ENCODE results near the gene PAH. TPM values are rescaled to one million over a fixed set of nuclear protein-coding genes. Genes with fewer than 3 reads are reported as not detected.
A peak's percentile ranks its signal among the peaks of the same experiment; 100 is the strongest.

Gene PAH
- total and polyA plus RNA-seq, 2 donors from 2014 or later: 8.7 to 193 TPM

DNA sequence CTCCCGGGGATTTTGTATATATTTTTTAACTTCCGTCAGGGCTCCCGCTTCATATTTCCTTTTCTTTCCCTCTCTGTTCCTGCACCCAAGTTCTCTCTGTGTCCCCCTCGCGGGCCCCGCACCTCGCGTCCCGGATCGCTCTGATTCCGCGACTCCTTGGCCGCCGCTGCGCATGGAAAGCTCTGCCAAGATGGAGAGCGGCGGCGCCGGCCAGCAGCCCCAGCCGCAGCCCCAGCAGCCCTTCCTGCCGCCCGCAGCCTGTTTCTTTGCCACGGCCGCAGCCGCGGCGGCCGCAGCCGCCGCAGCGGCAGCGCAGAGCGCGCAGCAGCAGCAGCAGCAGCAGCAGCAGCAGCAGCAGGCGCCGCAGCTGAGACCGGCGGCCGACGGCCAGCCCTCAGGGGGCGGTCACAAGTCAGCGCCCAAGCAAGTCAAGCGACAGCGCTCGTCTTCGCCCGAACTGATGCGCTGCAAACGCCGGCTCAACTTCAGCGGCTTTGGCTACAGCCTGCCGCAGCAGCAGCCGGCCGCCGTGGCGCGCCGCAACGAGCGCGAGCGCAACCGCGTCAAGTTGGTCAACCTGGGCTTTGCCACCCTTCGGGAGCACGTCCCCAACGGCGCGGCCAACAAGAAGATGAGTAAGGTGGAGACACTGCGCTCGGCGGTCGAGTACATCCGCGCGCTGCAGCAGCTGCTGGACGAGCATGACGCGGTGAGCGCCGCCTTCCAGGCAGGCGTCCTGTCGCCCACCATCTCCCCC, 41.2 kb upstream of the PAH start:
- intact Hi-C loops (cut with DNase I): loop anchor here (10.0 kb wide), 1 partner anchor 587 kb away; no protein-coding TSS in a partner anchor
- peak in 4 of 5 donors; percentile 71 to 74 (median 72) for DNase-seq
- TF ChIP-seq, protein P1, sequence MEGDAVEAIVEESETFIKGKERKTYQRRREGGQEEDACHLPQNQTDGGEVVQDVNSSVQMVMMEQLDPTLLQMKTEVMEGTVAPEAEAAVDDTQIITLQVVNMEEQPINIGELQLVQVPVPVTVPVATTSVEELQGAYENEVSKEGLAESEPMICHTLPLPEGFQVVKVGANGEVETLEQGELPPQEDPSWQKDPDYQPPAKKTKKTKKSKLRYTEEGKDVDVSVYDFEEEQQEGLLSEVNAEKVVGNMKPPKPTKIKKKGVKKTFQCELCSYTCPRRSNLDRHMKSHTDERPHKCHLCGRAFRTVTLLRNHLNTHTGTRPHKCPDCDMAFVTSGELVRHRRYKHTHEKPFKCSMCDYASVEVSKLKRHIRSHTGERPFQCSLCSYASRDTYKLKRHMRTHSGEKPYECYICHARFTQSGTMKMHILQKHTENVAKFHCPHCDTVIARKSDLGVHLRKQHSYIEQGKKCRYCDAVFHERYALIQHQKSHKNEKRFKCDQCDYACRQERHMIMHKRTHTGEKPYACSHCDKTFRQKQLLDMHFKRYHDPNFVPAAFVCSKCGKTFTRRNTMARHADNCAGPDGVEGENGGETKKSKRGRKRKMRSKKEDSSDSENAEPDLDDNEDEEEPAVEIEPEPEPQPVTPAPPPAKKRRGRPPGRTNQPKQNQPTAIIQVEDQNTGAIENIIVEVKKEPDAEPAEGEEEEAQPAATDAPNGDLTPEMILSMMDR (IDR thresholded peaks at IDR 0.05; ENCODE audit: borderline replicate concordance, extremely low read depth, insufficient read depth): no peak

DNA sequence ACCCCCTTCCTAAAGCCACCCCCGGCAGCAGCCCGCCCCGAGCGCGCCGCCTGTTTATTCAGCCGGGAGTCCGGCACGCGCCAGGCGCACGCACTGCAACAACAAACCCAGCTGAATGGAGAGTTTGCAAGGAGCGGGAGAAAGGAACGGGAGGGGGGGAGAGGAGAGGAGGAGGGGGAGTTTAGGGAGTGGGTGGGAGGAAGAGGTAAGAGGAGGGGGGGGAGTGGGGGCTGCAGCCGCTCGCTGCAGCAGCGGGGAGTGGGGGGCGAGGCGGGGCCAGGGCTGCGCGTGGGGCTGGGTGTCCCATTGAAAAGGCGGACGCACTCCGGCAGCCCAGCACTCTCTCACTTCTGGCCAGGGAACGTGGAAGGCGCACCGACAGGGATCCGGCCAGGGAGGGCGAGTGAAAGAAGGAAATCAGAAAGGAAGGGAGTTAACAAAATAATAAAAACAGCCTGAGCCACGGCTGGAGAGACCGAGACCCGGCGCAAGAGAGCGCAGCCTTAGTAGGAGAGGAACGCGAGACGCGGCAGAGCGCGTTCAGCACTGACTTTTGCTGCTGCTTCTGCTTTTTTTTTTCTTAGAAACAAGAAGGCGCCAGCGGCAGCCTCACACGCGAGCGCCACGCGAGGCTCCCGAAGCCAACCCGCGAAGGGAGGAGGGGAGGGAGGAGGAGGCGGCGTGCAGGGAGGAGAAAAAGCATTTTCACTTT, 40.5 kb upstream of the PAH start, which contains the start of gene ASCL1:
Gene ASCL1 (plus strand): TSS at position 336 of the 712 bp plus-strand sequence. CDS start 571 bp downstream, outside the sequence.
- Histone ChIP-seq H3K27me3 (ENCODE audit: control insufficient read depth, insufficient read depth, low read length) (peaks cover 72% of the 10 kb centered on the region), H3K36me3 (ENCODE audit: control insufficient read depth in 2 of 3, insufficient read depth in 3 of 3, low read length in 3 of 3) (no peaks in the 10 kb centered on the region), H3K9ac (ENCODE audit: low read length in 3 of 3) (no peak within 1 kb of the TSS), H3K4me1 (ENCODE audit: control insufficient read depth in 2 of 3, insufficient read depth in 2 of 3, low read depth in 1 of 3, low read length in 3 of 3) (peaks cover 0 to 5% (median 0%) of the 10 kb centered on the region in 3 donors), H3K4me3 (ENCODE audit: low read length in 3 of 3) (peak within 1 kb of the TSS in 1 of 3 donors; percentile 25), H3K9me3 (ENCODE audit: control insufficient read depth in 2 of 3, insufficient read depth in 1 of 3, low read length in 3 of 3) (no peaks in the 10 kb centered on the region), H3K27ac (ENCODE audit: low read depth in 2 of 2, low read length in 2 of 2) (no peak within 1 kb of the TSS)
- FAIRE-seq: no peak
- TF ChIP-seq, protein P1 (IDR thresholded peaks at IDR 0.05; ENCODE audit: borderline replicate concordance, extremely low read depth, insufficient read depth): no peak
- DNase-seq: peak in 4 of 5 donors; percentile 26 to 61 (median 46)
- intact Hi-C loops (cut with DNase I): loop anchor here (10.0 kb wide), 1 partner anchor 587 kb away; no protein-coding TSS in a partner anchor

More for the DNA sequence above, 41.2 kb upstream of the PAH start:
- H3K36me3 ChIP-seq (ENCODE audit: control insufficient read depth in 2 of 3, insufficient read depth in 3 of 3, low read length in 3 of 3): no peaks in the 10 kb centered on the region
- H3K27ac ChIP-seq (ENCODE audit: low read depth in 2 of 2, low read length in 2 of 2): no peak overlapping the region
- no peak overlapping the region for H3K9ac ChIP-seq (ENCODE audit: low read length in 3 of 3)
- H3K9me3 ChIP-seq (ENCODE audit: control insufficient read depth in 2 of 3, insufficient read depth in 1 of 3, low read length in 3 of 3): peaks cover 0 to 2% (median under 1%) of the 10 kb centered on the region in 3 donors
- H3K4me1 ChIP-seq (ENCODE audit: control insufficient read depth in 2 of 3, insufficient read depth in 2 of 3, low read depth in 1 of 3, low read length in 3 of 3): peaks cover 0 to 5% (median 0%) of the 10 kb centered on the region in 3 donors
- H3K27me3 ChIP-seq (ENCODE audit: control insufficient read depth, insufficient read depth, low read length): peaks cover 75% of the 10 kb centered on the region
- no peak for FAIRE-seq
- peak overlapping the region in 1 of 3 donors; percentile 25 for H3K4me3 ChIP-seq (ENCODE audit: low read length in 3 of 3)

DNA sequence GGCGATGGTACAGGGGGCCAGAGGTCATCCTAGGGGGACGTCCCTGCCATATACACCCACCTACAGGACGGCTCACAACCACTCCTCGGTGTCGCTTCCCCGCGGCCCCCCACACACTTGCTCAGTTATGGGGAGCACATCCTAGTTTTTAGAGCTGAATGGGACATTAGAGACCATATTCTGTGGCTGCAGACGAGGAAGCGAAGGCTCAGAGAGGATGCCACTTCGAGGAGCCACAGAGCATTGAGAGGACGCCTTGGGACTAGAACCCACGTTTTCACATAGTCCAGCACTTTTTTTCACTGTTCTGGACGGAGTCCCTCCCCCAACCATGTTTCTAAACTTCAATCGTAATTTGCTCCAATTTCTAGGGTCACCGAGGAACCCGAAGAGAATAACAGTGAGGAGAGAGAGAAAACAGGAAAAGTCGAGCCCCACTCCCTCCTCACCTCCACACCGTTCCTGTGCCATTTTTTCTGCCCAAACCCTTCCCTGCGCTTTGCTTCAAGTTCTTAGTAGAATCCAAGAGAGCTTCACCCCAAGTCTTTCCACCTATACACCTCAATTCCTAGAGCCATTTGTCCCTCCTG, 39.8 kb upstream of the PAH start:
- no peak for FAIRE-seq
- Histone ChIP-seq H3K9me3 (ENCODE audit: control insufficient read depth in 2 of 3, insufficient read depth in 1 of 3, low read length in 3 of 3) (no peaks in the 10 kb centered on the region), H3K27me3 (ENCODE audit: control insufficient read depth, insufficient read depth, low read length) (peaks cover 74% of the 10 kb centered on the region)

More for the DNA sequence above, 39.8 kb upstream of the PAH start:
- Histone ChIP-seq H3K9ac (ENCODE audit: low read length in 3 of 3) (no peak overlapping the region), H3K4me1 (ENCODE audit: control insufficient read depth in 2 of 3, insufficient read depth in 2 of 3, low read depth in 1 of 3, low read length in 3 of 3) (peaks cover 0 to 5% (median 0%) of the 10 kb centered on the region in 3 donors), H3K4me3 (ENCODE audit: low read length in 3 of 3) (no peak overlapping the region), H3K36me3 (ENCODE audit: control insufficient read depth in 2 of 3, insufficient read depth in 3 of 3, low read length in 3 of 3) (no peaks in the 10 kb centered on the region), H3K27ac (ENCODE audit: low read depth in 2 of 2, low read length in 2 of 2) (no peak overlapping the region)
- no peak for DNase-seq
- TF ChIP-seq, protein P1 (IDR thresholded peaks at IDR 0.05; ENCODE audit: borderline replicate concordance, extremely low read depth, insufficient read depth): no peak
- intact Hi-C loops (cut with DNase I): loop anchor here (10.0 kb wide), 1 partner anchor 588 kb away; no protein-coding TSS in a partner anchor
